Glomerular visceral epithelial cell (primary cell): ENCODE results near the gene PTP4A1.

ENCODE experiments used
- DNase-seq: peaks from one replicate; pipeline ENCODE4 v3.0.0-alpha.2; 2016; ENCODE audit errors: extremely low spot score

The PTP4A1 gene

GRCh38 chr6:63556369-63556768 is 15.9 kb upstream of the PTP4A1 start:
- DNase-seq = no peak

- no peak for DNase-seq
These were observed 14.0 kb upstream of the PTP4A1 start for GRCh38 chr6:63558278-63558677.

- DNase-seq = no peak
These were observed 11.4 kb upstream of the PTP4A1 start for GRCh38 chr6:63560801-63561287.

- DNase-seq = no peak
These were observed 11.0 kb upstream of the PTP4A1 start for GRCh38 chr6:63561288-63561687.

- no peak for DNase-seq
These were observed 9.0 kb upstream of the PTP4A1 start for GRCh38 chr6:63563235-63563634.

GRCh38 chr6:63565058-63565726 is 7.1 kb upstream of the PTP4A1 start:
- no peak for DNase-seq

- DNase-seq = no peak
These were observed 6.3 kb upstream of the PTP4A1 start for GRCh38 chr6:63565727-63566596.

- DNase-seq = no peak
These were observed 4.3 kb upstream of the PTP4A1 start for GRCh38 chr6:63567966-63568365.

- DNase-seq = peak; percentile 75
These were observed 778 bp upstream of the PTP4A1 start for GRCh38 chr6:63571361-63572043.

- no peak for DNase-seq
These were observed 431 bp downstream of the PTP4A1 start for GRCh38 chr6:63572747-63573075.

GRCh38 chr6:63573076-63573898 is 1.0 kb downstream of the PTP4A1 start:
- peak; percentile 86 for DNase-seq

GRCh38 chr6:63573899-63574553 is 1.7 kb downstream of the PTP4A1 start:
- peak; percentile 81 for DNase-seq

- DNase-seq = no peak
These were observed 2.2 kb downstream of the PTP4A1 start for GRCh38 chr6:63574554-63574900.

- no peak for DNase-seq
These were observed 4.0 kb downstream of the PTP4A1 start for GRCh38 chr6:63576147-63576772.

GRCh38 chr6:63576985-63577712 is 4.9 kb downstream of the PTP4A1 start:
- no peak for DNase-seq

- no peak for DNase-seq
These were observed 6.5 kb downstream of the PTP4A1 start for GRCh38 chr6:63578757-63579156.

- no peak for DNase-seq
These were observed 7.8 kb downstream of the PTP4A1 start for GRCh38 chr6:63579937-63580703.

- DNase-seq = no peak
These were observed 8.4 kb downstream of the PTP4A1 start for GRCh38 chr6:63580704-63580961.

- no peak for DNase-seq
These were observed 9.2 kb downstream of the PTP4A1 start for GRCh38 chr6:63581355-63582013.
